ENCODE results near the gene KAT8.

Gene KAT8

GRCh38 chr16:31083981-31084380, 33.5 kb upstream of the KAT8 start:
- no peak for DNase-seq (ENCODE audit: low spot score)
- TF ChIP-seq CTCF (IDR thresholded peaks at IDR 0.05; ENCODE audit: borderline replicate concordance, control extremely low read depth, extremely low read depth, insufficient read depth, missing control alignments): no peak
- in situ Hi-C loops (cut with MboI; ENCODE audit: low sequenced_read_pairs, unreplicated experiment): no loop called here

GRCh38 chr16:31084584-31085302, 32.7 kb upstream of the KAT8 start:
- no peak for TF ChIP-seq CTCF (IDR thresholded peaks at IDR 0.05; ENCODE audit: borderline replicate concordance, control extremely low read depth, extremely low read depth, insufficient read depth, missing control alignments)
- in situ Hi-C loops (cut with MboI; ENCODE audit: low sequenced_read_pairs, unreplicated experiment): no loop called here

GRCh38 chr16:31085411-31085810, 32.1 kb upstream of the KAT8 start:
- in situ Hi-C loops (cut with MboI; ENCODE audit: low sequenced_read_pairs, unreplicated experiment): no loop called here
- TF ChIP-seq CTCF (IDR thresholded peaks at IDR 0.05; ENCODE audit: borderline replicate concordance, control extremely low read depth, extremely low read depth, insufficient read depth, missing control alignments): no peak
- DNase-seq (ENCODE audit: low spot score): no peak

More at GRCh38 chr16:31084584-31085302, 32.7 kb upstream of the KAT8 start:
- DNase-seq (ENCODE audit: low spot score): no peak

GRCh38 chr16:31085873-31086628, 31.4 kb upstream of the KAT8 start:
- in situ Hi-C loops (cut with MboI; ENCODE audit: low sequenced_read_pairs, unreplicated experiment): no loop called here
- TF ChIP-seq CTCF (IDR thresholded peaks at IDR 0.05; ENCODE audit: borderline replicate concordance, control extremely low read depth, extremely low read depth, insufficient read depth, missing control alignments): no peak
- no peak for DNase-seq (ENCODE audit: low spot score)

GRCh38 chr16:31086629-31086906, 30.9 kb upstream of the KAT8 start:
- in situ Hi-C loops (cut with MboI; ENCODE audit: low sequenced_read_pairs, unreplicated experiment): no loop called here
- TF ChIP-seq CTCF (IDR thresholded peaks at IDR 0.05; ENCODE audit: borderline replicate concordance, control extremely low read depth, extremely low read depth, insufficient read depth, missing control alignments): no peak
- DNase-seq (ENCODE audit: low spot score): no peak

- no peak for TF ChIP-seq CTCF (IDR thresholded peaks at IDR 0.05; ENCODE audit: borderline replicate concordance, control extremely low read depth, extremely low read depth, insufficient read depth, missing control alignments)
- no peak for DNase-seq (ENCODE audit: low spot score)
- in situ Hi-C loops (cut with MboI; ENCODE audit: low sequenced_read_pairs, unreplicated experiment): no loop called here
These were observed 30.0 kb upstream of the KAT8 start for GRCh38 chr16:31087481-31087880.
